Smooth muscle cell (in vitro differentiated cells): Measurements from ENCODE around the gene ARHGAP11A. TPM values are rescaled to one million over a fixed set of nuclear protein-coding genes. Genes with fewer than 3 reads are reported as not detected.
A peak's percentile ranks its signal among the peaks of the same experiment; 100 is the strongest.

Source experiments
- DNase-seq: peaks from one replicate; lab custom pipeline; 2025; ENCODE audit not compliant: unreplicated experiment; lab: John Stamatoyannopoulos, UW
- H2AFZ ChIP-seq: fragments of 200-600 bp; sonication (generic); 2 replicates; pipeline ENCODE4 v1.6.0; 2016; ENCODE audit warnings: antibody characterized with exemption, low read depth, mild to moderate bottlenecking
- H3F3A ChIP-seq: fragments of 200-600 bp; sonication (generic); 2 replicates; pipeline ENCODE4 v1.6.0; 2017; ENCODE audit warnings: antibody characterized with exemption, low read depth
- H3K27ac ChIP-seq: fragments of 200-600 bp; sonication (generic); 2 replicates; pipeline ENCODE4 v1.5.1; 2016; ENCODE audit warnings: low read depth, mild to moderate bottlenecking
- H3K27me3 ChIP-seq: fragments of 200-600 bp; sonication (generic); 2 replicates; pipeline ENCODE4 v1.6.1; 2016; ENCODE audit warnings: low read depth, mild to moderate bottlenecking
- H3K36me3 ChIP-seq: fragments of 200-600 bp; sonication (generic); 2 replicates; pipeline ENCODE4 v1.5.1; 2016; ENCODE audit warnings: low read depth
- H3K4me1 ChIP-seq: fragments of 200-600 bp; sonication (generic); 2 replicates; pipeline ENCODE4 v1.5.1; 2016; ENCODE audit warnings: low read depth
- H3K4me2 ChIP-seq: fragments of 200-600 bp; sonication (generic); 2 replicates; pipeline ENCODE4 v1.6.0; 2016; ENCODE audit warnings: mild to moderate bottlenecking
- H3K4me3 ChIP-seq: fragments of 200-600 bp; sonication (generic); 2 replicates; pipeline ENCODE4 v1.5.1; 2016; ENCODE audit warnings: mild to moderate bottlenecking
- H3K79me2 ChIP-seq: fragments of 200-600 bp; sonication (generic); 2 replicates; pipeline ENCODE4 v1.6.0; 2016; ENCODE audit warnings: low read depth, mild to moderate bottlenecking
- H3K9ac ChIP-seq: fragments of 200-600 bp; sonication (generic); 2 replicates; pipeline ENCODE4 v1.6.0; 2016; ENCODE audit warnings: low read depth
- H3K9me3 ChIP-seq: fragments of 200-600 bp; sonication (generic); replicated peaks from 2 replicates; pipeline ENCODE4 v1.5.1; 2016; ENCODE audit warnings: low read depth
- H4K20me1 ChIP-seq: fragments of 200-600 bp; sonication (generic); 2 replicates; pipeline ENCODE4 v1.6.0; 2016; ENCODE audit warnings: low read depth
- WGBS: methylation state at CpG from one replicate; pipeline ENCODE4 v1.1.7; 2016; ENCODE audit warnings: low lambda C conversion rate; 5-methylcytosine and 5-hydroxymethylcytosine counted together
- polyA plus RNA-seq: library from polyadenylated mRNA; unstranded; fragments of >200 nt; fragmentation: Nextera tagmentation; extraction: Ambion mirVana; gene quantifications from 2 replicates; pipeline ENCODE4 v1.2.1, GENCODE V29; 2016
- total RNA-seq: library from RNA; depleted of rRNA; stranded (reverse); fragments of >200 nt; gene quantifications from 2 replicates; pipeline ENCODE4 v1.2.3, GENCODE V29; 2014
- TF ChIP-seq, protein P1 (sequence below): fragments of 200-600 bp; sonication (generic); IDR thresholded peaks from 2 replicates; pipeline ENCODE4 v1.5.1; 2017; ENCODE audit warnings: borderline replicate concordance, mild to moderate bottlenecking, antibody characterized with exemption; ENCODE audit not compliant: insufficient read depth, poor library complexity, severe bottlenecking

The ARHGAP11A gene
- total and polyA plus RNA-seq, 2 experiments from 2014 or later: 7.8 to 9.1 TPM

DNA sequence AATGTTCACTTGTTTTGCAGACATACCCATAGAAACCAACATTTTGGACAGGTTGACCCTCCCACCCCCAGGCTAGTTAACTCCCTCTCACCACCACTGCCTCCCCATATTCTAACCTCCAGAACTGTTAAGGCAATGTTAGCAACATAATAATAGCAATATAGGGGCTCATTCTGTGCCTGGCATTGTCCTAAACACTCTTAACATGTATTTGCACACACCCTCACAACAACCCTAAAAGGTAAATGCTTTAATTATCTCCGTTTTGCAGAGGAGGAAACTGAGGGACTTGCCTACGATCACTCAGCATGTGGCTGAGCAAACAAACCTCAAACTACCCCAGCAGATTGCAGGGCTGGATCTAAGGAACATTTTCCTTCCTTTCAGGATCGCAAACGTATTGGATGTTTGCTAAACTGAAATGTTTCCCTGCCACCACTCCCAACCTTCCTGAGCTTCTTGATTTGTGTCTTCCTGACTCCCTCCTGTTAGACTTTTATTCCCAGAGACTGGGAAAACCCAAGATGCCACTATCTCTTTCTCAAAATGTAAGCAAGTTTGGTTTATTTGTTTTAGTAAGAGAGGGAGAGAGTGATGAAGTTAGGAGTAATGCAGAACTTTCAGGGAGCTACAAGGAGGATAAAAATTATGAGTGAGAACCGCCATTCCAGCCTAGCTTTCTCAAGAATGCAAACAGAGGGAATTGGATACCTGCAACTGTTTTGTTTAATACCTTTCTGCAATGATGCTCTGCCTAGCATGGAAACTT is 27.5 kb downstream of the ARHGAP11A start:
- H3K4me3 ChIP-seq: no peak overlapping the region
- H3K9ac ChIP-seq: no peak overlapping the region
- no peaks in the 10 kb centered on the region for H3F3A ChIP-seq
- DNase-seq: no peak
- H3K4me2 ChIP-seq: no peak overlapping the region
- H3K4me1 ChIP-seq: no peaks in the 10 kb centered on the region
- 67% methylated on average over 5 of the region's 5 CpGs for WGBS
- H3K36me3 ChIP-seq: no peaks in the 10 kb centered on the region
- no peak overlapping the region for H3K27ac ChIP-seq
- H4K20me1 ChIP-seq: no peaks in the 10 kb centered on the region
- TF ChIP-seq, protein P1, sequence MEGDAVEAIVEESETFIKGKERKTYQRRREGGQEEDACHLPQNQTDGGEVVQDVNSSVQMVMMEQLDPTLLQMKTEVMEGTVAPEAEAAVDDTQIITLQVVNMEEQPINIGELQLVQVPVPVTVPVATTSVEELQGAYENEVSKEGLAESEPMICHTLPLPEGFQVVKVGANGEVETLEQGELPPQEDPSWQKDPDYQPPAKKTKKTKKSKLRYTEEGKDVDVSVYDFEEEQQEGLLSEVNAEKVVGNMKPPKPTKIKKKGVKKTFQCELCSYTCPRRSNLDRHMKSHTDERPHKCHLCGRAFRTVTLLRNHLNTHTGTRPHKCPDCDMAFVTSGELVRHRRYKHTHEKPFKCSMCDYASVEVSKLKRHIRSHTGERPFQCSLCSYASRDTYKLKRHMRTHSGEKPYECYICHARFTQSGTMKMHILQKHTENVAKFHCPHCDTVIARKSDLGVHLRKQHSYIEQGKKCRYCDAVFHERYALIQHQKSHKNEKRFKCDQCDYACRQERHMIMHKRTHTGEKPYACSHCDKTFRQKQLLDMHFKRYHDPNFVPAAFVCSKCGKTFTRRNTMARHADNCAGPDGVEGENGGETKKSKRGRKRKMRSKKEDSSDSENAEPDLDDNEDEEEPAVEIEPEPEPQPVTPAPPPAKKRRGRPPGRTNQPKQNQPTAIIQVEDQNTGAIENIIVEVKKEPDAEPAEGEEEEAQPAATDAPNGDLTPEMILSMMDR: no peak
- no peaks in the 10 kb centered on the region for H3K9me3 ChIP-seq
- no peaks in the 10 kb centered on the region for H3K79me2 ChIP-seq
- H2AFZ ChIP-seq: peak overlapping the region; percentile 32
- H3K27me3 ChIP-seq: no peaks in the 10 kb centered on the region

DNA sequence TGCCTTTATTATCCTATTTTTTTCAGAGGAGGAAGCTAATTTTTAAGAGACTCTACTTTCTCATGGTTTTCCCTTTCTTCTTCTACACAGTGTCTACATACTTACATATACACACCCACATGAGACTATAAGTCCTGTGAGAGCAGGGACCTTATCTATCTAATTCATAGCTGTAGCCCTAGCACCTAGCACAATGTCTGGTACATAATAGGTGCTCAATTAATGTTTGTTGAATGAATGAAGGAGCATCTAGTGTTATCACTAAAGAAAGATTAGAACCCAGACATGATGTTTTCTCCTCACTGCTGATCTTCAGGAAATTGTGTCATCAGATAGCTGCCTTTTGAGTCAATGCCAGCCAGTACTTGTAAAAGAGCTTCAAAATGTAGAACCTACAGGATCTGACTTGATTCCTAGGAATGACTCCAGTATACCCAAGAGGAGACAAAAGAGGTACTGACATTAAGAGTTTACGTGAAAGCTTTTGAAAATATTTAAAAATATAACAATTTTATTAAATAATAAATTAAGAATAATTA is 28.7 kb downstream of the ARHGAP11A start:
- Histone ChIP-seq H3K4me3 (no peak overlapping the region), H3K9ac (no peak overlapping the region), H2AFZ (no peak overlapping the region), H3K36me3 (no peaks in the 10 kb centered on the region), H3K4me2 (no peak overlapping the region), H3F3A (no peaks in the 10 kb centered on the region), H3K79me2 (no peaks in the 10 kb centered on the region), H3K27ac (no peak overlapping the region), H3K27me3 (no peaks in the 10 kb centered on the region), H3K9me3 (no peaks in the 10 kb centered on the region), H4K20me1 (no peaks in the 10 kb centered on the region), H3K4me1 (no peaks in the 10 kb centered on the region)
- 85% methylated on average over 1 of the region's 1 CpG for WGBS
- TF ChIP-seq, protein P1: no peak
- no peak for DNase-seq

DNA sequence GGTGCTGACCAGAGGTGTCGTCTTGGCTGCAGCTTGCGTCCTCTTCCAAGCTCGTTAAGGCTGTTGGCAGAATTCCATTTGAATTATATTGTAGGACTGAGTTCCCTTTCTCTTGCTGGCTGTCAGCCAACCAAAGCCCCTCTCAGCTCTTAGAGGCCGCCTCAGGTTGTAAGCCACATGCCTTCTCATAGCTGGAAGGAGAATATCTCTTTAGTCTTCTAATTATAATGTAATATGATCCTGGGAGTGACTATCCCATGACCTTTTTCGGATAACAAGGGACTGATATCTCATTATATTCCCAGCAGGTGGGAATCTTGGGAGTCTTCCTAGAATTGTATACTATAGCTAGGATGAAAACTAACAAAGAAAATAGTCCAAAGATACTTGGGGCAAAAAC is 31.0 kb downstream of the ARHGAP11A start:
- TF ChIP-seq, protein P1: no peak
- Histone ChIP-seq H3K9me3 (no peaks in the 10 kb centered on the region), H3K36me3 (no peaks in the 10 kb centered on the region), H3K27me3 (no peaks in the 10 kb centered on the region), H3K4me3 (no peak overlapping the region), H3K79me2 (no peaks in the 10 kb centered on the region), H3F3A (no peaks in the 10 kb centered on the region), H3K4me2 (no peak overlapping the region), H3K27ac (no peak overlapping the region), H3K9ac (no peak overlapping the region), H4K20me1 (no peaks in the 10 kb centered on the region), H3K4me1 (no peaks in the 10 kb centered on the region), H2AFZ (no peak overlapping the region)
- WGBS: 74% methylated on average over 5 of the region's 5 CpGs
- DNase-seq: no peak
